EL (cell line): ENCODE data around the gene GTF2A2.
"Not testable (repeated sequence)": the region's sequence is repeated elsewhere in the genome, so short reads cannot be mapped to it uniquely, and the experiment has no call there.

Experiments used
- DNase-seq: peaks from one replicate; pipeline ENCODE4 v3.0.0-alpha.2; 2016

GTF2A2 gene, protein sequence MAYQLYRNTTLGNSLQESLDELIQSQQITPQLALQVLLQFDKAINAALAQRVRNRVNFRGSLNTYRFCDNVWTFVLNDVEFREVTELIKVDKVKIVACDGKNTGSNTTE

DNA sequence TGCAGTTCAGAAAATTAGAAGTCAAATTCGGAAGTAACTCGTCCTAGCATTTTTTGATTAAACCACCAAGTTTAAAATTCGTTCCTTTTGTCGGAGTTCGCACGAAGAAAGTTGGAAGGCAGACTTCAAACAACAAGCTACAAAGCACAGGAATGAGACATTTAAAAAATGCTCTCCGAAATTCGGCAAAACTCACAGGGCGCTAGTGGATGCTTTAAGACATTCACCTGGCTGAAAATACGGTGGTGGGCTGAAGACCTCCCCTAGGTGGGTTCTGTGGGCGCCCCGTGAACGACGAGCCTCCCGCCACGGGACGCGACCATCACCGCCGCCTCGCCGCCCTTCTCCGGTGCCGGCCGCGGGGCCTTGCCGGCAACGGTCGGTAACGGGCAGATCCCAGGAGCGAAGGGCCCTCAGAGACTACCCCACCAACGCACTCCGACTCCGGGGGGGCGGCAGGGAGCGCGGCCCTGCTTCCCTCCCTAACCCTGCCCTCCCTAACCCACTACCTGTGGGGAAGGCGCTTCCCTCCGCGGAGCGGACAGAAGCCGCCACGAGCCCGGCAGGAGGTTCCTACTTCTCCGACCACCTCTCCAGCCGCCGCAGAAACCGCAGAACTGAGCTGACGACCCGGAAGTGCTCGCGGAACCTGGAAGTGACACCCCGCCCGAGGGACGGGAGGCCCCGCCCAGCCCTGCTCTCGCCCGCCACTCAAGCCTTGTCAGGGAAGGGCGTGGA, at the start of gene GTF2A2:
TSS of gene GTF2A2 (minus strand) at position 619 of the 738 bp plus-strand sequence. CDS start 5,238 bp downstream, outside the sequence.
- peak; percentile 94 for DNase-seq

DNA sequence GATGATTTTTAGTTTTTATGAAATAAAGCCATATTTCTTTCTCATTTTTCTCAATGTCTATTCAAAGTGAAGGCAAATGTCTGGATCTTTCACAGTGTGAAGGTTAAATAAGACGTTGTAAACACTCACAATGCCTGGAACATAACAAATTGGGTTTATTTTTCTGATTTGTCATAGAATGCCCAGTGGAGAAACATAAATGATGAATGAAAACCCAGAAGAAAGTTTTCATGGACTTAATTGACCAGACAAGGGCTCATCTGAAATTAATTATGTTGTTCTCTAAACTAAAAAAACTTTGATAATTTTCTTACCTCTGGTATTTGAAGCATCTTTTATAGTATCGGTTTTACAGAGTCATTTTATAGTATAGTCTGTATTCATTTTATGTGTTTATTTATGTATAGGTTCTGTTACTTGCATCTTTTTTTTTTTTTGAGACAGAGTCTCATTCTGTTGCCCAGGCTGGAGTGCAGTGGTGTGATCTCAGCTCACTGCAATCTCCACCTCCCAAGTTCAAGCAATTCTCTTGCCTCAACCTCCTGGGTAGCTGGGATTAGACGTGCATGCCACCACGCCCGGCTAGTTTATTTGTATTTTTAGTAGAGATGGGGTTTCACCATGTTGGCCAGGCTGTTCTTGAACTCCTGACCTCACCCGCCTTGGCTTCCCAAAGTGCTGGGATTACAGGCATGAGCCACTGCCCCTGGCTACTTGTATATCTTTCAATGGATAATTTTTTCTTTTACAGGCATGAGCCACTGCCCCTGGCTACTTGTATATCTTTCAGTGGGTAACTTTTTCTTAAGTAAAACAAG, 46.9 kb upstream of the GTF2A2 start:
- peak; percentile 40 for DNase-seq

DNA sequence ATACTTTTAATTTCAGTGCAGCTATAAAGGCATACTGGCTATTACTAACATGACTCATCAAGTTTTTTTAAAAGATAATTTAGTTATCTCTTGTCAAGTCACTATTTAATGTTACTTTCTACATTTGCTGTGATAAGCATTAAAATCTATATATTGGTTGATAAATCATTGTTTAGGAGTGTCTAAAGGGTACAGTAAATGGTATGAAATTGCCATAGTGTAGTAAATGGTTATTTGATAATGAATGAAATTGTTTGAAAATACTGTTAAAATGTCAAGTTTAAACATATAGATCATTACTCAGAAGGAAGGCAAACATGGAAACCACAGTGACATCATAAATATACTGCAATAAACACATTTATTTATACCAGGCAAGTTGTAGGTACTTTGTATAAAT, 45.0 kb upstream of the GTF2A2 start:
- no peak for DNase-seq

DNA sequence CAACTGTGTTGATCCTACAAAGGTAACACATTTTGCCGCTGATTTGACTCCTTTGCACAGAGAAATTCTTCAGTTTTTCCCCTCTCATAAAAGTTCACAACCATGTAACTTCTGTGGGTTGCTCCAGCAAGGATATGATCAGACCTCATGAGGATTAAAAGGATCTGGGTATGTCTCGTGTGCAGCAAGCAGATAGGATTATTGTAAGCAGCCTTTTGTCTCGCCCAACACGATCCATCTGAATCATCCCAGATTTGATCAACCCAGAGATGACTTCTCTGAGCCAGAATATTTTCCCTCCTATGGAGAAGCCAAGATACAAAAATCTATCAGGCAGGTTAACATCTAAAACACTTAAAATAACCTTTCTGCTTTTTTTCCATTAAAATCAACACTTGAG, 44.6 kb upstream of the GTF2A2 start:
- no peak for DNase-seq

DNA sequence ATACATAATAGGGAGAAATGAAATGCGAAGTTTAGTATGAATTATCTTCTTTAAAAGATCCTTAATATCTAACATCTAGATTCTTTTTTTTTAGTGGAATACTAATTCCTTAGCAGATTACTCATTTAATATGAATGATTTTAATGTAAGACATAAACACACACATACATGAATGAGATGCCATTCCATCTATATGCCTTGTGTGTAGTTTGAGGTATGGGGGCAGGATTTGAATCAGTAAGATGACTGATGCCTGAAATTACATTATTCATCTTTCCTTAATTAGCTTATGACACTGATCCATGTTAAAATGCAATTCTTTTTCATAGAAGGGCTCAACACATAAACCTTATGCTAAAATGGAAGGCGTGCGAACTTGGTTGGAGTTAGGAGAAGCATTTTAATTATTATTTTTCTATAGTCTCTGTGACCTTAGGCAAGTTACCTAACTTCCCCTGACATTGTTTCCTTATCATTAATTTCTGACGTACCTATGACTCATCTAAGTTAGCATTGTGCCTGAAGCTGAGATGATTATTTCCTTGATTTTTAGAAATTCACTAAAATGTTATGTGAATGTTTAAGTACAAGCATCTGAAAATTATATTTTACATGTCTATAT, 42.6 kb upstream of the GTF2A2 start:
- peak; percentile 28 for DNase-seq

DNA sequence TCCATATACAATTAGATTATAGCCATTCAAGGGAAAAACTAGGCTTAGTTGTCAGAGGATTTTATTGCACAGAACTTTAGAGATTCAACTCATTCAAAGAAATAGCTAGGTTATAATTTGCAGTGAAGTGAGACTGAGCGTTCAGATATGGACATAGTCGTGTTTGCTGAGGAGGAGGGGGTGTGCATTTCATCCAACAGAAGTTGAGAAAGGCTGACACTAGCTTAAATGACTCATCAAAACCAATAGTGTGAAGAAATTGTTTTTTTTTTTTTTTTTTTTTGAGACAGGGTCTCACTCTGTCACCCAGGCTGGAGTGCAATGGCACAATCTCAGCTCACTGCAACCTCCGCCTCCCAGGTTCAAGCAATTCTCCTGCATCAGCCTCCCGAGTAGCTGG, 40.8 kb upstream of the GTF2A2 start:
- not testable (repeated sequence) for DNase-seq

DNA sequence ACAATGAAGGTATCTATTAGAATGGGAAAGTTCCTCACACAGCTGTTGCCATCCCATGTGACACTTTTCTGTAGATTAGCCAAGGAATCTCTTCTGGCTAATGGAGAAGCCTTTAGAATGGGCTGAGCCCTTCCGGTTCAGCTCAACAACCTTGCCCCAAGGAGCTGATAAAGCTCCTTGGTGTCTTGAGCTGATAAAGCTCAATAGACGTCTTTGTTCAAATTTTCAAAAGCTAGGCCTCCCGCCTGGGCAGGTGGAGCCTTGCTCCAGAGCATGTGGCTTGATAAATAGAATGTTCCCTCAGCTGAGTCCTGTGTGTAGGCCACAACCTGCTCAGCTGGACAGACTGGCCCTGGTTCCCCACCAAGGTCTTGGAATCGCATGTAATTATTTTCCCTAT, 39.0 kb upstream of the GTF2A2 start:
- DNase-seq = no peak

DNA sequence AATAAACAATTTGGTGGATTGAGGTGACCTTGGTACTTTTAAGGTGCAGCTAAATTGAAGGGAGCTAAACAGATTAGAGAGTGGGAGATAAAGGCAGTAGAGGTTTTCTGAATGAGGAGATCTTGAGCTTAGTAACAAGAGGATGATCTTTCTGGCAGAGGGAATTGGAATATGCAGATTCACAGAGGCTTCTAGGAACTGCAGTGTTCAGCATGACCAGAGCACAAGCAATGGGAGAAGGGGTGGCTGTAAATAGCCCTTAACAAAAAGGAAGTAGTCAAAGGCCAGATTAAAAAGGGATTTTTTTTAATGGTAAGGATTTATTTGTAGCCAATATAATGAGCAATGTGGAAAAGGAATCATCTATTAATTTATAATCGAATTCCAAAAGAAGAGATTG, 37.5 kb upstream of the GTF2A2 start:
- no peak for DNase-seq

DNA sequence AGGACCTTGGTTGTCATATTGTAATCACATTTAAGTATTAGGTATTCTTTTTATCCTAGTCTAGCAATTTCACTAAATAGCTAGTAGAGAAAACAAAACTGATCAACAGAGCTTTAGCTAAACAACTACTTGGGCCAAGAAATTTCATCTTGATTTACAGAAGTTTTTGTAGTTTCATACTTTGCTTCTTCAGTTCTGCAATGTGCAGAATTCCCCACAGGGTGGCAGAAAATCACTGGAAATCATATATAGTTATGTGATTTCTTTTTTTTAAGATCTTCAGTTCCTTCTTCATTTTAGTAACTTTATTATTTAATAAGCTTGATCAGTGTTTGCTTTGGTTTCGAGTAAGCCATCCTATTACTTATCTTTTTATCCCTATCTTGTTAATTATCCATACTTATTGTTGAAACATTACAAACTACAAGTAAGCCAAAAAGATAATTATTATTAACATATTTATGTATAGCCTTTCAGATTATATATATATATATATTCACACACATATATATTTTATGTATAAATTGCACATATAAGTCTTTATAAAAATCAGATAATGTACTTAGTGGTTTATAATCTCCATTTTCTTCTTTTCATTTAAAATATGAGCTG, 34.0 kb upstream of the GTF2A2 start:
- DNase-seq = peak; percentile 46

DNA sequence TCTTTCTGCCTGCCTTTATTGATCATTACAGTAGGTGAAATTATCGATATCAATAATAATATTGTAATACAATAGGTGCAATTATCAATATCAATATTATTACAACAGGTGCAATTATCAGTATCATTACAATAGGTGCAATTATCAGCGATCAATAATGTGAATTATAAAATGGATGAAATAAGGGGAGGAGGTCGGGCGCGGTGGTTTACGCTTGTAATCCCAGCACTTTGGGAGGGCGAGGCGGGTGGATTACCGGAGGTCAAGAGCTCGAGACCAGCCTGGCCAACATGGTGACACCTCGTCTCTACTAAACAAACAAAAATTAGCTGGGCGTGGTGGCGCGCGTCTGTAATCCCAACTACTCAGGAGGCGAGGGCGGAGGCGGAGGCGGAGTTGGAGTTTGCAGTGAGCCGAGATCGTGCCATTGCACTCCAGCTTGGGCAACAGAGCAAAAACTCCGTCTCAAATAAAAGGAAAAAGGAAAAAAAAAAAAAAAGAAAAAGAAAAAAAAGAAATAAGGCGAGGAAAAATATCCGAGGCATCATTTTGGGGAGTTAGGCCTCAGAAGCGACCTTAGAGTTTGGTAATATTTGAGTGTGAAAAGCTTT, 32.4 kb upstream of the GTF2A2 start:
- peak; percentile 64 for DNase-seq

DNA sequence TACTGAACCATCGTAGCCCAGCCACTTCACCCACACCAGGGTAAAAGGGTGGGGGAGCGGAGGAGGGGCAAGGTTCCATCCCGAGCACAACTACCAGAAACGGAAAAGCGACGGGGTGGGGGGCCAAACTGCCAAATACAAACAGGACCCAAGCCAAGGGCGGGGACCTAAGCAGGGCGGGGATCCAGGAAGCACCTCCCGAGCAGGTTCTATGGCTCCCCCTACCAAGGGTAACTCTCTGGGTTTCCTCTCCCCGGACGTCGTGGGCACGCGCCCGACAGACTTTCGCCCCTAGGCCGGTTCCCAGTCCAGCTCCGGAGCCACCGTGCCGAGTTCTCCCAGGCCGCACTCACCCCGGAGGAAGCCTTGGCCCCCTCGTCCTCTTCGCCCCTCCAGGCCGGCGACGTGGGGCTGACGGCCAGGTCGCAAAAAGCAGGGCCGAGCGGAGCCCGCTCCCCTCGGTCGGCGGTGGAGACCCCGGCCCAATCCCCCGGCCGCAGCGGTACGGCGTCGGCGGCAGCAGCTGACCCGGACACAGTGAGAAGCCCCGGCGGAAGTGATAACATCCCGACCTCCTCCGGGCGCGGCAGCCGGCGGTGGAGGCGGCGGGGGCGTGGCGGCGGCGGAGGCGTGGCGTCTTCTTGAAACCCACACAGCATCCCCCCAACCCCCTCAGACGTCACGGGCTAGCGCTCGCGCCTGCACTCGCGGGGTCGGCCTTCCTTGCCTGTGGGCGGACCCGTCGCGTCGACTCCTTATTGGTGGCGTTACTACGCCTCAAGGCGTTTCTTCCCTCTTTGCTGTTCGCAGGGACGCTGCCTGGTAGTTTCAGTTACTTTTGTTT, 31.7 kb upstream of the GTF2A2 start, which contains the start of gene BNIP2:
TSS of gene BNIP2 (minus strand) at position 539 of the 844 bp plus-strand sequence. CDS start 6,863 bp downstream, outside the sequence.
- peak; percentile 98 for DNase-seq

DNA sequence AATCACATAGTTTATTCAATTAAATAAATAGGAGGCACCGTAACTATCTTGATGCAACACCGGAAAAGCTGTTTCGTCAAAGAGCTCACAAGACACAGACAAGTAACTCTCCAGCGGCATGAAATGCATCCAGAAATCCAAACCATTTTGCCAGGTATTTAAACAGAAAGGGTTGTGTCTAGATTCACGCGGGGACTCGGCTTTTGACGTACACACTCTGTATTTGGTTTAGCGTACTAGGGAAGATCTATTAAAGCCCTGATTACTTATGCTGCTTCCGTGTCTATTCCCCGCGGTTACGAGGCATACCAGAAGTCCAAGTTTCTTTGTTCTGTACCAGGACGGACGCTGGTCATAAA, 31.1 kb upstream of the GTF2A2 start:
- DNase-seq = peak; percentile 44

DNA sequence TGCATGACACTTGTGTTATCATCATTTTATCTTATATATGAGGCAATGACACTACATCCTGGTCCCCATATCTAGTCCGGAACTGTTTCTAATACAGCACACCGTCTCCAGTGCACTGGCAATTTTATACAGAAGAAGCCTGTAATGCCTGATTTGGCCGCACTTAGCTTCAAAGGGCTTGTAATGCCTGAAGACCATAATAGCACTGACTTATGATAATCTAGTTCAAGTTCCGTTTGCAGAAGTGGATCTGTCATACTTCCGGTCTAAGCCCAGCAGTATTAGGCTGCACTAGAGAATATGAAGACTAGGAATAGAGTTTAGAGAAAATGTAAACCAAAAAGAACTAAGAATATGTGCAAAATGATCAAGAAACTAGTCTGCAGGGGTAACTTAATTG, 30.5 kb upstream of the GTF2A2 start:
- DNase-seq = peak; percentile 33

DNA sequence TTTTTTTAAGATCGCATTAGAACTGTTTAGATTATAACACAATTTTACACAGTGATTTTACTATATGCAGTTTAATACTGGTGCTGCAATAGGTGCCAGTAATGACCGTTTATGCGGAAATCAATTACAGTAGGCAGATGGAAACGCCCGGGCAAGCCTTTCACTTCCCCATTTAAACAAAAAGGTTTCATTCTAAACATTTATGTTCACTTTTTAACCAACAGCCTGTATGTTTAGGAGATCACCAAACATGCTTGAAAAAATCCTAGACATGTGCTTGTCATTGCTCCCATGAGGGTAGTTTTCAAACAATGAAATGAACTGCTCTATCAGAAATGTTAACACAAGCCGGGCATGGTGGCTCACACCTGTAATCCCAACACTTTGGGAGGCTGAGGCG, 29.1 kb upstream of the GTF2A2 start:
- no peak for DNase-seq

DNA sequence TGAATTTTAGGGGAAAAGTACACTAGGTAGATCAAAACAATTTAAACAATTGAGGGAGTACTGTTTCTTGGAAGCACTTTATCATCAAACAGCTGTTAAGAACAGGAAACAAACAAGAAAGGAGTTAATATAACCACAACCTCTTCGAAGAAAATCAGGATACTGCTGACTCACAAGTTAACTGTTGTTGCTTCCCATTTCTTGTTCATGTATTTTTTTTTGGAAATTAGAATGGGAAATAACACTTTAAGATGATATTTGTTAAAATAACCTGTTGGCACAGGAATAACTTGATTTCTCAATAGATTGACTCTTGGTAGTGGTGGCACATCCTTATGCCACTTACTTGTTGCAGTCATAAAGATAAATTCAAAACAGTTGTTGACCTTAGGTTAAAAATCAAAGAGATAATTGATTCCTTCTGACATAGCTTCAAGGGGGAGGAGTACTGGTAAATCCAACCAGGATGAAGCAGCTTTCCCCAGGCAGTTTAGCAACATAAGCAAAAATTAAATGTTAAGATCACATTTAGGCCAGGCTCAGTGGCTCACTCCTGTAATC, 28.5 kb upstream of the GTF2A2 start:
- DNase-seq = peak; percentile 8

DNA sequence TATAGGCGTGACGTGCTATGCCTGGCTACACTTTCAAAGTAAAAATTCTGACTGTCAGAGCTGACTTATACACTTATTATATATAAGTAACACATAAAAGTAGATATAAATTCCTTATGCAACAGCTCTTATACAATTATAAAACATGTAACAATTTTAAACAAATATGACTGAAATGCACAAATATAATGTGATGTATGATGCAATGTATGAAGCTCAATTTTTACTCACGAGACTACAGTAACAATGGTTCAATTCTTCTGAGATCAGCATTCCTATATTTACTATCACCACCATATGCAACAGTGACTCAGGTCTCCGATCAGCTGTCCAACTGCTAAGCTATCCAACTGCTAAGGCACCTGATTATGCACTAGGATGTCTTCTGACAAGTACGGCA, 23.6 kb upstream of the GTF2A2 start:
- DNase-seq = no peak

DNA sequence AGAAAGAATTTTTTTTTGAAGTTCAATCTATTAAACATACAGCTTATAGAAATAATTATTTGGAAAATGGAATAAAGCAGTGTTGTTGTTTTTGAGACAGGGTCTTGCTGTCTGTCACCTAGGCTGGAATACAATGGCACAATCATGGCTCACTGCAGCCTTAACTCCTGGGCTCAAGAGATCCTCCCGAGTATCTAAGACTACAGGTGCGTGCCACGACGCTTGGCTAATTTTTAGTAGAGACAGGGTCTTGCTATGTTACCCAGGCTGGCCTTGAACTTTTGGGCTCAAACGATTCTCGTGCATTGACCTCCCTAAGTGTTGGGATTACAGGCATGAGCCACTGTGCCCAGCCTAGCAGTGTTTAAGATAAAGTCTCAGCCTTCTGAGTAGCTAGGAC, 23.0 kb upstream of the GTF2A2 start:
- no peak for DNase-seq

DNA sequence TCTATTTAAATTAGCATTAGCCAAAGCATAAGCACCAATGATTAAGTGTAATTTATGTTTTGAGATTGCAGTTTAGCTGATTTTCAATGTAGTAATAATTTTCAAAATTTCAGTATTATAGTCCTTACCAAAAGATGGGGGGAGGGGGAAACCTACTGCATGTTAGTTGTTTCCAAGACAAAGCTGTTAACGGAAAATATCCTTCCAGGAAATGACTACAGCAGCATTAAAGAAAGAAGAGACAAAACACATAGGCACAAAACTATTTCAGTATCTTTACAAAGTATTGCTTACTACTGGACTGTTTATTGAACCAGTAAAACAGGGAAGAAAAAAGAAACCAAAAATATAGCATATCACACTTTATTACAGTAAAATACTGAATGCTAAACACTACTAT, 21.3 kb upstream of the GTF2A2 start:
- DNase-seq = no peak

DNA sequence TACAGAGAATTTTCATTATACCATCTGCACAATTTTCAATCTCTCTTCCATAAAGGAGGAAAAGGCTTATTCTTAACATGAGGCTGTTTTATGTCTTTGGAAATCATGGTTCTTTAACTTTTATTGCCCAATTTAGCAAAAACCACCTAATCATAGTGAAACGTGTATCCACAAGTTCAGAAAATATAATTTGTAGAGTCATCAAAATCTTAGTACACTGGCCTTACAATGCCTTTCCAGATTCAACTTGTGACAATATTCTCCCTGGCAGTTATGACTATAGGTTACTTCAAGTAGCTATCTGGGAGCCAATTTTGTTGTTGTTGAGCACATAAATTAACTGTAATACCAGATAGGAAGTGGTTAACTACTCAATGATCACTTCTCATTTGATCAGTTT, 20.9 kb upstream of the GTF2A2 start:
- DNase-seq = no peak

DNA sequence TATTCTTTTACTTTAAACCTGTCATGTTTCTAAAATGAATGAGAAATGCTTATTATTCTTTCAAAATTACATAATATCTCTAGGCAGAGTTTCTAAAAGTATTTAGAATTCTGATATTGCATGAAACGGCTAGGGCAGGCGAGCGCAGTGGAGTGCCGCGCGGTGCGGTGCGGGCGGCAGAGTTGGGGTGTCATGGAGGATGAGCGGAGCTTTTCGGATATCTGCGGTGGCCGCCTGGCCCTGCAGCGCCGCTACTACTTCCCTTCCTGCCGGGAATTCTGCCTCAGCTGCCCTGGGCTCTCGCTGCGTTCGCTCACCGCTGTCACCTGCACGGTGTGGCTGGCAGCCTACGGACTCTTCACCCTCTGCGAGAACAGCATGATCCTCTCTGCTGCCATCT, 19.2 kb upstream of the GTF2A2 start:
- no peak for DNase-seq

DNA sequence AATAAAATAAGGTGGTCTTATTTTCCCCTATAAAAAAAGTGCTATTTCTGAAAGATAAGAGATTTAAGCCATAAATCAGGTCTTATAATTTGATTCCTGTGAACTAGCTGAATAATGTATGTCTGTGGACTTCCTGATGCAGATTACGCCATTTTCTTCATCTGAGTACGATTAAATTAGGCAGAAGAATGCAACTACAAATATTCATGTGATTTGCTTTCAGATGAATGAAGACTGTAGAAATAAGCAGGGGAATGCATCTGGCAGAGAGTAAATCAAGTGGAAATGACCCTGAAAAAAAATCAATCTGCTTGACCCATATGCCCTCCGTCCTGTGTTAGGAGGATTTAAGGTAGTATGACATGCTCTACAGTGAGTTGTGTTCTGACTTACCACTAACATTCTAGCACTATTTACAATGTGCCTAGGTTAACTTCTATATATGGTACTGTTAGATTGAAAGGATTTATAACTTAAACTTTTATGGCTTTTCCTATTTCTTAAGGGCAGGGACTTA, 17.1 kb upstream of the GTF2A2 start:
- no peak for DNase-seq
